ENCODE results near the gene ZDHHC6. TPM values are rescaled to one million over a fixed set of nuclear protein-coding genes. Genes with fewer than 3 reads are reported as not detected.
"Not testable (repeated sequence)": the region's sequence is repeated elsewhere in the genome, so short reads cannot be mapped to it uniquely, and the experiment has no call there.

ZDHHC6 gene
- total RNA-seq, 1 donor, result 11.6 TPM

DNA sequence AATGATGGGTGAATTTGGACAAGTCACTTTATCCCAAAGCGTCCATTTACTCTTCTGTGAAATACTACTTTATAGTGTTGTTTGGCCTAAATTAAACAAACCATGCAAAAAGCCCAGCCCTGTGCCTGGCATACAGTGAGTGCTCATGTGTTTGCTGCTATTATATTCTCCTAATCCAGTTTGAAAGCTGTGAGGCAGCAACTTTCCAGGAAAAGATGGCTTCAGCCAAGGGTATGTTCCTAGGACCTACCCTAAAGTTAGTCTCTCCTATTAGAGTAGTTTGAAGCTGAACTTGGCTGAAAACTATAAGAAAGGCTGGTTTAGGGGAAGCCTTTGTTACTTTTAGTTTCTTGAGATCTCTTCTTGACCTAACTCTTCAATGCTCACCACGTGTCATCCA is 52.9 kb downstream of the ZDHHC6 start:
- DNase-seq (ENCODE audit: low read depth in 2 of 3, low spot score in 2 of 3), result no peak

DNA sequence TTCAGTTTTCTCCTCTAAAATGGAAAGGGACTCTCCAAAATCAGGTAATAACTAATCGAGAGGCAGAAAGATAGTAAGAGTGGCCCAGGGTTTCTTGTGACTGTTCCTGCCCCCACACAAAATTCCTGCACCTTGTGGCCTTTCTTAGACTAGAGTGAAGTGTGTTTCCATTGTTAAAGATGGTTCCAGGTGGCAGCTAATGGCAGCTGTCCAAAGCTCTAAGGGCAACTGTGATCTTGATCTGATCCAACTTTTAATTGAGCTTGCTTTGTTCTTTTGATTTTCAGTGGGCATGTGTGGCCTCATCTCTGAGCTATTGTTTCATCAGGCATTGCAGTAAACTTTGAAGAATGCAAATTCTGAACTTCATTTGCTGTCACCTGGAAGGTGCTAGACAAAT is 53.4 kb downstream of the ZDHHC6 start:
- no peak for DNase-seq (ENCODE audit: low read depth in 2 of 3, low spot score in 2 of 3)

DNA sequence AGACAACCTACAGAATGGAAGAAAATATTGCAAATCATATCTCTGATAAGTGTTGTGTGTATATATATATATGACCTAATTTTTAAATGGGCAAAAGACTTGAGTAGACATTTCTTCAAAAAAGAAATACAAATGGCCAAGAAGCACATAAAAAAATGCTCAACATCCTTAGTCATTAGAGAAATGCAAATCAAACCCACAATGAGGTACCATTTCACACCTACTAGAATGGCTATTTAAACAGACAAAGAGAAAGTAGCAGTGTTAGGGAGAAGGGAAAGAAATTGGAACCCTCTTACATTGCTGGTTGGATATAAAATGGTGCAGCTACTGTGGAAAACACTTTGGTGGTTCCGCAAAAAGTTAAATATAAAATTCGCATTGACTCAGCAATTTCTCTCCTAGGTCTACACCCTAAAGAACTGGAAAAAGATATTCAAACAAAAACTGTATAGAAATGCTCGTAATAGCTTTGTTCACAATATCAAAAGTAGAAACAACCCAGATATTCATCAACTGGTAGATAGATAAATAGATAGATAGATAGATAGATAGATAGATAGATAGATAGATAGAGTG is 56.5 kb downstream of the ZDHHC6 start:
- DNase-seq (ENCODE audit: low read depth in 2 of 3, low spot score in 2 of 3), result no peak

DNA sequence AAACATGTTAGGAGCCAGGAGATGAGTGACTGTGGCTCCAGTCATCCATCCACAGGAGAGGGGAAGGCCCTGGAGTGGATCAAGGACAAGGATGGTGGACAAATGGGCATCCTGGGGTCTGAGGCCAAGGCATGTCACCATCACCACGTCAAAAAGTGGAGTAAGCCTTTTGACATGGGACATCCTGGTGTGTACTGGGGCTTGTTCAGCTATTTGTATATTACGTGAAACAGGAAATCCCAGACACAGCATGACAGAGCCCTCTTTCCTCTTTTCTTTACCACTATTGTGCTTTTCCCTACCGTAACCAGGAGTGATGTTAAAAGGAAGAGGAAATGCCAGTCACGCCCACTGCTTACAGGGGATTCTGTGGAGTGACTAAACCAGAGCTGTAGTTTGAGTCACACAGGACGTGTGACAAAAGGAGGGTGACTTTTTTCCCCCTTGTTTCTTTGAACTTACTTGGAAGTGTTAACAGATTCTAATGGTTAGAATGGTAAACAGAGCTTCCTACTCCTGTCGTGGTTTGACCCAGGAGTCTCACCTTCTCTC is 57.4 kb downstream of the ZDHHC6 start:
- DNase-seq (ENCODE audit: low read depth in 2 of 3, low spot score in 2 of 3), result peak in 2 of 3 donors; percentile 54 to 62

DNA sequence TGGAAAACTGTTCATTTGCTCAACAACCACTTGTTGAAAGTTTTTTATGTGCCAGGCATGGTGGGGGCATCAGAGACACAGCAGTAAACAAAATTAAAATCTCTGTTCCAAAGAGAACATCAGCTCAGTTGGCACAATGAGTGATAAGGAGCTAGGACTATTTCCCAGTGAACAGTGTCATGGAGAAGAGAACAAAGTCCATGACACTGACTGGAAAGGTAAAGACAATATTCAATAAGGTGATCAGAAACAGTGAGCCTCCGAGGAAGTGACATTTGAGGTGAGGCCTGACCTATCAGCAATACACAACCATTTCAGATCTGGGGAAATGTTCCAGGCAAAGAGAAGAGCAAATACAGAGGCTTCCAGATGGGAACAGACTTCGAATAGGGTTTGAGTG is 58.2 kb downstream of the ZDHHC6 start:
- DNase-seq (ENCODE audit: low read depth in 2 of 3, low spot score in 2 of 3), result no peak

DNA sequence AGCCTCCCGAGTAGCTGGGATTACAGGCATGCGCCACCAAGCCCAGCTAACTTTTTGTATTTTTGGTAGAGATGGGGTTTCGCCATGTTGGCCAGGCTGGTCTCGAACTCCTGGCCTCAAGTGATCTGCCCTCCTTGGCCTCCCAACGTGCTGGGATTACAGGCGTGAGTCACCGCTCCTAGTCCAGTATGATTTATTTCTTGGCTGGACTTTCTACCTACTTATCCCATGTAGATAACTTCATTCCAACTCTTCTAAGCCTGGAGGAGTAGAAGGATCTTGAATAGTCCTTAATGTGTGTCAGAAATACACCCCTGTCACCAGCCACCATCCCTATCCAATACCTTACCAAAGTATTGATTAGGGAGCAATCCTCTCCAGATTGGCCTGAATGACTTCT is 58.7 kb downstream of the ZDHHC6 start:
- DNase-seq (ENCODE audit: low read depth in 2 of 3, low spot score in 2 of 3), result not testable (repeated sequence)

DNA sequence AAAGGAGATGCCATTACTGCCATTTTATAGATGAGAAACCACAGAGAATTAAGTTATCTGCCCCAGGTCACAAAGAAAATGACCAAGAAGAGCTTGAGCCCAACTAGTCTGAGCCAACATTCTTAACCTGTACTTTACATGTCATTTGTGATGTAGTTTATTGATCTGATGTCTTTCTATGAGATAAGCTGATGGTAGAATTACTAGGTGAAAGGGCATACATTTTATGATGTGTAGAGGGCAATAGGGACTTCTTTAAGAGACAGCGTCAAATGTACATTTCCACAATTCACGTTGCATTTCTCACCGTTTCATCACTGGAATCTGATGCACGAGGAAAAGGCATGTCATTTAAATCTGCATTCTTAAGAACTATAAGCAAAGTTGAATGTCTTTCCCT is 61.5 kb downstream of the ZDHHC6 start:
- DNase-seq (ENCODE audit: low read depth in 2 of 3, low spot score in 2 of 3), result no peak

DNA sequence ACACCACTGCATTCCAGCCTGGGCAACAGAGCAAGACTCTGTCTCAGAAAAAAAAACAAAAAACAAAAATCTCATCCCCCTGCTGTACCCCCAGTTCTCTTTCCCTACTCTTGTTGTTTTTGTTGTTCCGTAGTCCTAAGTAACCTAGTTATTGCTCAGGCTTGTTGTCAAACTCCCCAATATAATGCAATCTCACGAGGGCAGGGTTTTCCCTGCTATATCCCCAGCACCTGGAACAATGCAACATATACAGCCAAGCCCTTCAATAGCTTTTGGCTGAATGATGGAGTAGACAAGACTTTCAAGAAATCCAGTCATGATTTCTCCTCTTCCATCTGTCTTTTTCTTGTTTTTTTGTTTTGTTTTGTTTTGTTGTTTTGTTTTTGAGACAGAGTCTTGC is 62.6 kb downstream of the ZDHHC6 start:
- no peak for DNase-seq (ENCODE audit: low read depth in 2 of 3, low spot score in 2 of 3)

DNA sequence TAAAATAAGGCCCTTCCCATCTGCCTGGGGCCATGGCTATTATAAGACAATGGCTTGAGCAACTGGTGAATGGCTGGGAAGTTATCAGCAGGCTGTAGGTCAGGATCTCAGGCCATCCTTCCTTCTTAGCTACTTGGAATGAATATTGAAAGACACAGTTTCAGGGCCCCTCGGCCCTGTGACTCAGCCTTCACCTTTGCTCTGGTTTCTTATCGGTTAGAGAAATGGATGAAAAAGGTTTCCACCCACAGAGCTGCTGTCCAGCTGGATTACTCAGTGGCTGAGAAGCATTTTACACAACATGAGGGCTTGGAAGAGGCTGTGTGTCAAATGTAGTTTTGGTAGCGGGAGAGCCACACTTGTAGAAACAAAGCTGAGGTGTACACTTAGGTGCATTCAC is 63.4 kb downstream of the ZDHHC6 start:
- no peak for DNase-seq (ENCODE audit: low read depth in 2 of 3, low spot score in 2 of 3)

DNA sequence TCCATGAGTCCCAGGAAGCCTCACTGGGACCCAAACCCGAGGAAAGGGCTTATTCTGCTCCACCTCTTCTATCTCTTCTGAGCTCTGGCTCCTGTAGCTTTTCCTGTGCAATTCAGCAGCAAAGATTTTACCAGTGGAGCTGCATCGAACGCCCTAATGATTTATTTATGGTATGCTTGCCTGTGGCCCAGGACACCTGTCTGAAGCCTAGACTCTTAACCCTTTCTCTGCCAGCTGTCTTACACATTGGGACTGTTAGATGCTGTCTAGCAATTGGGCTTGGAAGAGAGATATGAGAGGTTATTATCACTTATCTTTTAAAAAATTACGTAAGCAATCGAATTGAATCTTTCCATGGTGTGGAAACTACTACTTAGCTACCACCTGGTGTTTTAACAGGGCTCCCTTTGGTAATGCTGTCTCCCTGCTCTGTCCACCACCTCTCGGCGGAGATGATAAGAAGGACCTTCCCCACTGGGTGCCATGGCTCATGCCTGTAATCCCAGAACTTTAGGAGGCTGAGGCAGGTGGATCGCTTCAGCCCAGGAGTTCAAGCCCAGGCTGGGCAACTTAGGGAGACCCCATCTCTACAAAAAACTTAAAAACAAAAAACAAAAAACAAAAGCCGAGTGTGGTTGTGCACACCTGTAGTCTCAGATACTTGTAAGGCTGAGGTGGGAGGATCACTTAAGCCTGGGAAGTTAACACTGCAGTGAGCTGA is 64.0 kb downstream of the ZDHHC6 start:
- no peak for DNase-seq (ENCODE audit: low read depth in 2 of 3, low spot score in 2 of 3)

Other genes starting within 250 kb of the ZDHHC6 start
- not detected for gene TECTB, start 163.5 kb downstream of the ZDHHC6 start, total RNA-seq
- gene ACSL5, start 72.8 kb downstream of the ZDHHC6 start, total RNA-seq, result 27.5 TPM
- 20.7 TPM for gene VTI1A, start 301 bp upstream of the ZDHHC6 start, total RNA-seq